Left kidney (tissue), 2 donors: ENCODE measurements around the gene ARHGAP15. TPM values are rescaled to one million over a fixed set of nuclear protein-coding genes. Genes with fewer than 3 reads are reported as not detected.

Experiments used
- DNase-seq: peaks from one replicate; pipeline ENCODE4 v3.0.0-alpha.2; 2013
- polyA plus RNA-seq: library from polyadenylated mRNA; unstranded; fragments of 120-200 nt; gene quantifications from one replicate; pipeline ENCODE4 v1.2.1, GENCODE V29; 2013; ENCODE audit not compliant: insufficient read length

The ARHGAP15 gene
- polyA plus RNA-seq, 1 donor: 3.7 TPM

GRCh38 chr2:143169105-143169504, 39.9 kb downstream of the ARHGAP15 start:
- DNase-seq: no peak

GRCh38 chr2:143171817-143172216, 42.6 kb downstream of the ARHGAP15 start:
- DNase-seq: no peak

- DNase-seq: no peak
Observed at GRCh38 chr2:143175438-143175837, 46.2 kb downstream of the ARHGAP15 start.

- DNase-seq: no peak
Observed at GRCh38 chr2:143176606-143177005, 47.4 kb downstream of the ARHGAP15 start.

- no peak for DNase-seq
Observed at GRCh38 chr2:143177096-143177786, 48.0 kb downstream of the ARHGAP15 start.

- no peak for DNase-seq
Observed at GRCh38 chr2:143181494-143181893, 52.3 kb downstream of the ARHGAP15 start.

GRCh38 chr2:143182649-143183048, 53.4 kb downstream of the ARHGAP15 start:
- no peak for DNase-seq

- no peak for DNase-seq
Observed at GRCh38 chr2:143183804-143184463, 54.7 kb downstream of the ARHGAP15 start.

GRCh38 chr2:143186876-143187275, 57.7 kb downstream of the ARHGAP15 start:
- no peak for DNase-seq

GRCh38 chr2:143190431-143190830, 61.2 kb downstream of the ARHGAP15 start:
- no peak for DNase-seq

GRCh38 chr2:143192106-143192505, 62.9 kb downstream of the ARHGAP15 start:
- DNase-seq: no peak

GRCh38 chr2:143192716-143193115, 63.5 kb downstream of the ARHGAP15 start:
- DNase-seq: peak; percentile 8

GRCh38 chr2:143193121-143193520, 63.9 kb downstream of the ARHGAP15 start:
- DNase-seq: no peak

GRCh38 chr2:143195511-143195910, 66.3 kb downstream of the ARHGAP15 start:
- DNase-seq: no peak

- DNase-seq: no peak
Observed at GRCh38 chr2:143204062-143204461, 74.8 kb downstream of the ARHGAP15 start.

GRCh38 chr2:143205106-143205764, 76.0 kb downstream of the ARHGAP15 start:
- DNase-seq: no peak

GRCh38 chr2:143209570-143210445, 80.6 kb downstream of the ARHGAP15 start:
- no peak for DNase-seq

GRCh38 chr2:143210446-143210819, 81.2 kb downstream of the ARHGAP15 start:
- DNase-seq: no peak

GRCh38 chr2:143217512-143218115, 88.4 kb downstream of the ARHGAP15 start:
- no peak for DNase-seq

GRCh38 chr2:143218621-143219020, 89.4 kb downstream of the ARHGAP15 start:
- DNase-seq: no peak

- DNase-seq: no peak
Observed at GRCh38 chr2:143219266-143219665, 90.0 kb downstream of the ARHGAP15 start.

GRCh38 chr2:143223556-143223955, 94.3 kb downstream of the ARHGAP15 start:
- DNase-seq: no peak
